Right lobe of liver (tissue), 4 donors: Measurements from ENCODE around the gene CPA2.

Experiments used
- CTCF ChIP-seq, 4 donors: fragments of 200-600 bp in 3 of 4; fragments of 450-650 bp in 1 of 4; IDR thresholded peaks; one replicate each; pipeline versions ENCODE4 v1.5.1 to v1.8.0; 2016 to 2022; ENCODE audit warnings: antibody characterized with exemption in 4 of 4, mild to moderate bottlenecking in 2 of 4
- POLR2A ChIP-seq: fragments of 450-650 bp; IDR thresholded peaks from one replicate; pipeline ENCODE4 v1.6.1; 2017; ENCODE audit warnings: antibody characterized with exemption, mild to moderate bottlenecking
- donor health status: DM: no; HTN: no; CAD: no.
- donor health status: DM: no; HTN: no; CAD: no.
- donor health status: DM: no; HTN: yes; CAD: no.

GRCh38 chr7:130304878-130305277 lies 38.2 kb downstream of the CPA2 start:
- TF ChIP-seq CTCF (IDR thresholded peaks at IDR 0.05) (no peak), POLR2A (no peak)
